ENCODE measurements around the gene YOD1. TPM values are rescaled to one million over a fixed set of nuclear protein-coding genes. Genes with fewer than 3 reads are reported as not detected.

Gene YOD1
- total RNA-seq, 2 experiments from 2014 or later = 10.1 to 10.2 TPM

- no peaks in the 10 kb centered on the region for H3K9me3 Mint-ChIP-seq
- no peak for DNase-seq
- no peaks in the 10 kb centered on the region for H3K4me1 Mint-ChIP-seq
- no peak for ATAC-seq (ENCODE audit: low read depth)
- POLR2A ChIA-PET = no interaction called here
- H3K36me3 Mint-ChIP-seq = no peaks in the 10 kb centered on the region
- peaks cover 35% of the 10 kb centered on the region for H3K27me3 Mint-ChIP-seq
- H3K27ac Mint-ChIP-seq = no peak overlapping the region
- H3K4me3 Mint-ChIP-seq = no peak overlapping the region
Observed at GRCh38 chr1:206998816-206999215, 52.2 kb downstream of the YOD1 start.

Other genes with a start within 250 kb of the YOD1 start
- gene IL20, start 185.6 kb downstream of the YOD1 start, total RNA-seq = not detected
- not detected for gene IL24, start 153.8 kb downstream of the YOD1 start, total RNA-seq
- gene FCMR, start 129.3 kb downstream of the YOD1 start, total RNA-seq = 100 to 1,000 TPM; 145 to 159 TPM
- gene PIGR, start 104.7 kb downstream of the YOD1 start, total RNA-seq = not detected
- under 1 TPM in 1 of 2 experiments, not detected in 1; 0.22 TPM for gene FCAMR, start 80.7 kb downstream of the YOD1 start, total RNA-seq
- gene C1orf116, start 18.5 kb downstream of the YOD1 start, total RNA-seq = not detected
- gene PFKFB2, start 2.1 kb upstream of the YOD1 start, total RNA-seq = 1 to 10 TPM; 4.6 to 4.8 TPM
- gene C4BPB, start 37.7 kb upstream of the YOD1 start, total RNA-seq = 1 to 10 TPM; 1.0 to 2.7 TPM
- not detected for gene C4BPA, start 53.0 kb upstream of the YOD1 start, total RNA-seq